Muscle layer of colon (tissue), 2 donors: ENCODE data around the gene NT5E.
"Not testable (repeated sequence)": the region's sequence is repeated elsewhere in the genome, so short reads cannot be mapped to it uniquely, and the experiment has no call there.

ENCODE experiments used
- H3K27ac ChIP-seq: one replicate; pipeline ENCODE4 v1.7.0; 2013; ENCODE audit warnings: low read depth, mild to moderate bottlenecking, low read length, moderate library complexity
- H3K27me3 ChIP-seq, 2 donors: one replicate each; pipeline ENCODE4 v1.7.0; 2013; ENCODE audit warnings: low read length in 2 of 2, mild to moderate bottlenecking in 2 of 2; ENCODE audit not compliant: insufficient read depth in 2 of 2, control insufficient read depth in 1 of 2
- H3K36me3 ChIP-seq: one replicate; pipeline ENCODE4 v1.7.0; 2013; ENCODE audit warnings: mild to moderate bottlenecking, low read length; ENCODE audit not compliant: insufficient read depth
- H3K4me1 ChIP-seq: one replicate; pipeline ENCODE4 v1.7.0; 2013; ENCODE audit warnings: mild to moderate bottlenecking, low read length; ENCODE audit not compliant: insufficient read depth
- H3K4me3 ChIP-seq, 2 donors: one replicate each; pipeline ENCODE4 v1.7.0; 2013; ENCODE audit warnings: low read length in 2 of 2, low read depth in 1 of 2, mild to moderate bottlenecking in 1 of 2, moderate library complexity in 1 of 2
- H3K9ac ChIP-seq: one replicate; pipeline ENCODE4 v1.7.0; 2013; ENCODE audit warnings: low read length
- H3K9me3 ChIP-seq: one replicate; pipeline ENCODE4 v1.7.0; 2013; ENCODE audit warnings: mild to moderate bottlenecking, low read length
- donor health status: abdominal sarcoma.
- donor health status: Adenocarcinoma of cecum.

The NT5E gene

DNA sequence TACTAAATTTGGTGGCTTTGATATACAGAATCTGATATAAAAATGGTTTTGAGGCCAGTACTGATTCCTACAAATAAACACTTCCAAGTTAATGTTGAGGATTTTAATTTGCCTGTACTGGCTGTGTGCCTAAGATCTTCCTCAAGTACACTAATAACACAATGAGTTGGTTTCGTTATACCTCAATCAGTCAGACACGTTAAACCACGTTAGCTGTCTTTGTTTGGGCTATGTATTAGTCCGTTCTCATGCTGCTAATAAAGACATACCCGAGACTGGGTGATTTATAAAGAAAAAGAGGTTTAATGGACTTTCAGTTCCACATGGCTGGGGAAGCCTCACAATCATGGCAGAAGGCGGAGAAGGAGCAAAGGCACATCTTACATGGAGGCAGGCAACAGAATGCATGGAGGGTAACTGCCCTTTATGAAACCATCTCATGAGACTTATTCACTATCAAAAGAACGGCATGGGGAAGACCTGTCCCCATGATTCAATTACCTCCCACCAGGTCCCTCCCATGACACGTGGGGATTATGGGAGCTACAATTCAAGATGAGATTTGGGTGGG lies 46.2 kb downstream of the NT5E start:
- Histone ChIP-seq H3K36me3 (no peaks in the 10 kb centered on the region), H3K9me3 (no peaks in the 10 kb centered on the region), H3K4me3 (no peak overlapping the region)

DNA sequence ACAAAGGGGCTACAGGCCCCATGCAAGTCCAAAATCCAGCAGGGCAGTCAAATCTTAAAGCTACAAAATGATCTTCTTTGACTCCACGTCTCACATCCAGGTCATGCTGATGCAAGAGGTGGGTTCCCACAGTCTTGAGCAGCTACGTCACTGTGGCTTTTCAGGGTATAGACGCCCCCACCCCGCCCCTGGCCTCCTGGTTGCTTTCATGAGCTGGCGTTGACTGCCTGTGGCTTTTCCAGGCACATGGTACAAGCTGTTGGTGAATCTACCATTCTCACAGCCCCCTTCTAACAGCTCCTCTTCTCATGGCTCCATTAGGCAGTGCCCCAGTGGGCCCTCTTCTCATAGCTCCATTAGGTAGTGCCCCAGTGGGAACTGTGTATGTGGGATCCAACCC lies 47.0 kb downstream of the NT5E start:
- no peaks in the 10 kb centered on the region for H3K36me3 ChIP-seq
- no peak overlapping the region for H3K9ac ChIP-seq
- H3K4me1 ChIP-seq = no peaks in the 10 kb centered on the region
- H3K27ac ChIP-seq = no peak overlapping the region
- no peak overlapping the region for H3K4me3 ChIP-seq
- H3K27me3 ChIP-seq = no peaks in the 10 kb centered on the region
- H3K9me3 ChIP-seq = no peaks in the 10 kb centered on the region

More for the DNA sequence above, 46.2 kb downstream of the NT5E start:
- Histone ChIP-seq H3K27me3 (no peaks in the 10 kb centered on the region), H3K9ac (no peak overlapping the region), H3K27ac (no peak overlapping the region), H3K4me1 (no peaks in the 10 kb centered on the region)

DNA sequence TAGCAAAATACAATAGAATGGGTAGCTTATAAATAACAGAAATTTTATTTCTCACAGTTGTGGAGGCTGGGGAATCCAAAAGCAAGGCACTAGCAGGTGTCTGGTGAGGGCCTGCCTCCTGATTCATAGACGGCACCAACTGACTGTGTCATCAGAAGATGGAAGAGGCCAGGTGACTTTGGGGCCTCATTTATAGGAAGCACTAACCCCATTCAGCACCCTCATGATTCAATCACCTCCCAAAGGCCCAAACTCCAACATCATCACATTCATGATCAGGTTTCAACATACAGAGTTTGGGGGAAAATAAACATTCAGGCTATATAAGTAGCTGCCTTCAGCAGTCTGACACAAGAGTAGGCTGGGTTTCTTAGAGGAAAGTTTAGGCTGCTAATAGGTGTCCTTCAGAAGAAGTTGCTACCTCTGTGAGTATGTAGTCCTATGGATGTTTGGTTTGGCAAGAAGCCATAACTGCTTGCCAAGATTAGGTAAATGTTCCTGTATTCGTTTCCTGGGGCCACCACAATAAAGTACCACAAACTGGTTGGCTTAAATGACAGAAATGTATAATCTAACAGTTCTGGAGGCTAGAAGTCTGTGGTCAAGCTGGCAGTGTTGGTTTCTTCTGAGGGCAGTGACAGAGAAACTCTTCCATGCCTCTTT lies 48.8 kb downstream of the NT5E start:
- no peaks in the 10 kb centered on the region for H3K9me3 ChIP-seq
- no peaks in the 10 kb centered on the region for H3K4me1 ChIP-seq
- no peaks in the 10 kb centered on the region for H3K27me3 ChIP-seq
- H3K4me3 ChIP-seq = no peak overlapping the region
- no peak overlapping the region for H3K27ac ChIP-seq
- H3K36me3 ChIP-seq = no peaks in the 10 kb centered on the region
- H3K9ac ChIP-seq = no peak overlapping the region

DNA sequence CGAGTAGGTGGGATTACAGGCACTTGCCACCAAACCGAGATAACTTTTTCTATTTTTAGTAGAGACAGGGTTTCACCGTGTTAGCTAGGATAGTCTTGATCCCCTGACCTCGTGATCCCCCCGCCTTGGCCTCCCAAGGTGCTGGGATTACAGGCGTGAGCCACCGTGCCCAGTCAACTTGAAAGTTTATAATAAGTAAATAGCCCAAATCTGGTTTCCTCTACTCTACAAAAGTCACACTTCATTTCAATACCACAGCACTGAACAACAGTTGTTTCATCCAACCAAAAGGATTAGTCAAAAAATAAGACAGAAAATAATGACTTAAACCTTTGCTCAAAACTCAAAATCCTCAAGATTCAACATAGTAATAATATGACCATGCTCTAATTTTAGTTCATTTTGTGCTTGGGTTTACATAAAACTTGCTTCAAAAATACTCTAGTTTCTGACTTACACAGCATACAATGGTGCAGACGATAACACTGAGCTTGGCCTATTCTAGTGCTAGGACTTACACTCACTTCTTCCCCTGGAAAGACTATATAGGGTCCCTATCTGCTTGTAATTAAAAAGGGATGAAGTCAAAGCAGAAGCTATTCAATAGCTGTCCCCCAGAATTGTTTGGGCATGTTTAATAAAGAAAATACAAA lies 56.7 kb downstream of the NT5E start:
- H3K4me1 ChIP-seq = no peaks in the 10 kb centered on the region
- no peak overlapping the region for H3K27ac ChIP-seq
- H3K9ac ChIP-seq = no peak overlapping the region
- no peak overlapping the region for H3K4me3 ChIP-seq
- no peaks in the 10 kb centered on the region for H3K9me3 ChIP-seq
- H3K36me3 ChIP-seq = peaks cover 20% of the 10 kb centered on the region
- no peaks in the 10 kb centered on the region for H3K27me3 ChIP-seq

DNA sequence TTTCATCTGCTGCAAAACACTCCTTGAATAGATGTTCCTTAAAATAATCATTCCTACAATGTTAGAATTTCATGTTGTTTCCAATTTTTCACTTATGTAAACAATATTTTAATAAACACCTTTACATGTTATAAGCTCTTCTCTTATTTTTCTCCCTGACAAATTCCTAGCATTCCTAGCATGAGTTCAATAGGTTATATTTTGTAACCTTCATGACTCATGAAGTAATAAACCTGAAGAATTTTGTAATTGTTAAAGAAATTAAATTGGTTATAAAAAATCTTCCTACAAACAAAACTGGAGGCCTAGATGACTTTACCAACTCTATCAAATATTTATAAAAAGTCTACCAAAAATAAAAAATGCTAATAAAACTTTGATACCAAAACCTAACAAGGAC lies 66.3 kb downstream of the NT5E start:
- H3K4me1 ChIP-seq = no peaks in the 10 kb centered on the region
- H3K27me3 ChIP-seq = no peaks in the 10 kb centered on the region
- no peak overlapping the region for H3K4me3 ChIP-seq
- H3K9ac ChIP-seq = no peak overlapping the region
- no peak overlapping the region for H3K27ac ChIP-seq
- peaks cover 32% of the 10 kb centered on the region for H3K36me3 ChIP-seq
- no peaks in the 10 kb centered on the region for H3K9me3 ChIP-seq

DNA sequence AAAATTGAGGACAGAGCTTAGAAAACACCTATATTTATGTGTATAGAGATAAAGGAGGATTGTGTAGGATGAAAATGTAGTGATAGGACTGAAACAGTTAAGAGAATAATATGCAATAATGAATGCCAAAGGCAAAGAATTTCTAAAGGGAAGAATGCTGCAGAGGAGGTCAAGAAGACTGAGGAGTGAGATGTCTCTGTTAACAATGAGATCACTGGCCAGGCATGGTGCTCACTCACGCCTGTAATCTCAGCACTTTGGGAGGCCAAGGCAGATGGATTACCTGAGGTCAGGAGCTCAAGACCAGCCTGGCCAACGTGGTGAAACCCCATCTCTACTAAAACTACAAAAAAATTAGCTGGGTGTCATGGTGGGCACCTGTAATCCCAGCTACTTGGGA lies 74.4 kb downstream of the NT5E start:
- H3K9me3 ChIP-seq, H3K9ac ChIP-seq, H3K4me3 ChIP-seq, H3K27ac ChIP-seq, H3K27me3 ChIP-seq, H3K4me1 ChIP-seq: not testable (repeated sequence)
- H3K36me3 ChIP-seq = peaks cover 26% of the 10 kb centered on the region

DNA sequence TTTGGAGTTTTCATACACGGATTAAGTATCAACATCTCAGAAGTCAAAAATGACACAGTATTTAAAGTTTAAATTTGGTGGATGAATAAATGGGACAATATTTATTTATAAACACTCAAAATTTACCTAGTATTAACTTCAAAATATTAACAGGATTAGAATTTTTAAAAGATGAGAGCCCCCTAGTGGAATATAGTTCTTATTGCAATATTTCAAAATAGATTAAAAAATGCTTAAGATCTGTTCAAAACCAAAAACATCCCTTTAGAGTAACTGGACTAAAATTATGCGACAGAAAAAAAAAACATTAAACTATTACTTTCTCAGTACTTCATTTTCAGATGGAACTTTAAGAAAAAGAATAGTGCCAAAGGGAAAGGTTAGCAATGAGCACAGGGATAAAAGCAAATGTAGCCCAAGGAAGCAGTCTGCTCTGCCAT lies 87.2 kb downstream of the NT5E start:
- no peak overlapping the region for H3K4me3 ChIP-seq
- no peak overlapping the region for H3K27ac ChIP-seq
- peaks cover 10% of the 10 kb centered on the region for H3K36me3 ChIP-seq
- H3K9me3 ChIP-seq = no peaks in the 10 kb centered on the region
- no peaks in the 10 kb centered on the region for H3K27me3 ChIP-seq
- no peak overlapping the region for H3K9ac ChIP-seq
- no peaks in the 10 kb centered on the region for H3K4me1 ChIP-seq

DNA sequence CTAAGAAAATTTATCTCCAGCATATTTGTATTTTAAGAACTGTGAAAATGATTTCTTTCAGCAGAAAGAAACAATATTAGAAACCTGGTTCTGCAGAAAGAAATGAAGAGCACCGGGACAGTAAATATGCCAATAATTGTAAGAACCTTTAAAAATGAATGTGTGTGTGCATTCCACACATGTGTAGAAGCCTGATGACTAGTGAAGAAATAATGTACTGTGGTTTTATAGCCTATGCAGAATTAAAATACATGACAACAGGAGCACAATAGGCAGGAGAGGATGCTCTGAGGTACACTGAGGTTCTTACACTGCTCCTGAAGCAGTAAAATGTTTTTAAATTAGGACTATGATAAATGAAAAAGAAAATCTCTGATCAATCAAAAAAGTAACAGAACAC lies 94.9 kb downstream of the NT5E start:
- Histone ChIP-seq H3K27me3 (no peaks in the 10 kb centered on the region), H3K27ac (no peak overlapping the region), H3K9me3 (no peaks in the 10 kb centered on the region), H3K4me1 (no peaks in the 10 kb centered on the region), H3K9ac (no peak overlapping the region), H3K36me3 (peaks cover 20% of the 10 kb centered on the region), H3K4me3 (no peak overlapping the region)
